Heart left ventricle (tissue), 16 donors: ENCODE data around the gene ERMAP. TPM values are rescaled to one million over a fixed set of nuclear protein-coding genes. Genes with fewer than 3 reads are reported as not detected.

Source experiments
- ATAC-seq, 4 donors: fragments of 200-7000 bp; cut with Tn5 transposase; one replicate each; pipeline ENCODE4 v1.9.1; 2020 to 2022; ENCODE audit warnings: moderate library complexity in 4 of 4, mild to moderate bottlenecking in 3 of 4, moderate number of reproducible peaks in 1 of 4
- DNase-seq, 5 donors: peaks; one replicate each; pipeline ENCODE4 v3.0.0-alpha.2; 2020
- H3K27ac ChIP-seq, 12 donors: fragments of 200-600 bp; sonication (generic) in 4 of 12; one replicate each; pipeline versions ENCODE4 v1.5.0 to v1.8.0; 2016 to 2022; ENCODE audit warnings: mild to moderate bottlenecking in 2 of 12
- H3K27me3 ChIP-seq, 9 donors: fragments of 200-600 bp; sonication (generic) in 2 of 9; one replicate each; pipeline versions ENCODE4 v1.5.1 to v1.8.0; 2016 to 2022; ENCODE audit warnings: mild to moderate bottlenecking in 3 of 9
- H3K36me3 ChIP-seq, 9 donors: fragments of 200-600 bp; sonication (generic) in 2 of 9; one replicate each; pipeline versions ENCODE4 v1.5.0 to v1.8.0; 2018 to 2022; ENCODE audit warnings: mild to moderate bottlenecking in 2 of 9
- H3K4me1 ChIP-seq, 12 donors: fragments of 200-600 bp; sonication (generic) in 4 of 12; one replicate each; pipeline versions ENCODE4 v1.5.0 to v1.8.0; 2016 to 2022; ENCODE audit warnings: mild to moderate bottlenecking in 3 of 12
- H3K4me3 ChIP-seq, 12 donors: fragments of 200-600 bp; sonication (generic) in 4 of 12; one replicate each; pipeline versions ENCODE4 v1.5.0 to v1.8.0; 2017 to 2022; ENCODE audit warnings: mild to moderate bottlenecking in 9 of 12, moderate library complexity in 4 of 12
- H3K9me3 ChIP-seq, 12 donors: fragments of 200-600 bp; sonication (generic) in 4 of 12; one replicate each; pipeline versions ENCODE4 v1.5.0 to v1.8.0; 2016 to 2022; ENCODE audit warnings: mild to moderate bottlenecking in 1 of 12
- POLR2A ChIP-seq, 2 donors: fragments of 450-650 bp; IDR thresholded peaks; one replicate each; pipeline ENCODE4 v1.6.1; 2017; ENCODE audit warnings: antibody characterized with exemption in 2 of 2, mild to moderate bottlenecking in 2 of 2, moderate library complexity in 2 of 2
- WGBS, 4 donors: extraction: QIAGEN DNeasy Blood & Tissue Kit in 2 of 4; methylation state at CpG; one replicate each; pipeline versions ENCODE4 v1.1.5 to v1.1.7; 2013 to 2018; 5-methylcytosine and 5-hydroxymethylcytosine counted together
- intact Hi-C, 10 donors: fragments of 100-400 bp; cut with DNase I; formaldehyde crosslinking; loops; one replicate each; pipeline versions ENCODE4 v1.11.1 to v1.14.2; 2022
- polyA plus RNA-seq, 2 donors: library from polyadenylated mRNA; stranded (reverse); fragments of 200-250 nt; gene quantifications; one replicate each; pipeline ENCODE4 v1.2.3, GENCODE V29; 2013
- total RNA-seq, 9 donors: library from RNA; depleted of rRNA in 2 of 9; stranded (reverse); fragments of >200 nt in 2 of 9; fragmentation: NEBNext Ultra II Directional in 3 of 9; extraction: Animal tissue kit (Norgen Biotek cat#: 25700) in 3 of 9; gene quantifications; one replicate each; pipeline versions ENCODE4 v1.1.0 to v1.2.4, GENCODE V29; 2016 to 2023
- TF ChIP-seq, protein P1 (sequence below), 12 donors: fragments of 200-600 bp; sonication (generic) in 4 of 12; IDR thresholded peaks; one replicate each; pipeline versions ENCODE4 v1.5.0 to v1.8.0; 2018 to 2022; ENCODE audit warnings: antibody characterized with exemption in 12 of 12, mild to moderate bottlenecking in 5 of 12
- donor health status: ischemic (EF 13 %, LVEDD 7.1; RV severe dilation, severe dysfunction).
- donor health status: healthy with polysubstance abuse.
- donor health status: DM: no; HTN: yes; CAD: no.
- donor health status: DM: no; HTN: no; CAD: no.
- donor health status: ischemic (EF 25% LVEDD 6.9; RV normal size, moderate dysfunction).
- donor health status: ischemic (EF 25% LVEDD 5.7; RV mildly dilated, moderate dysfunction).
- donor health status: healthy.
- donor health status: DM: yes; HTN: yes; CAD: no.
- donor health status: ischemic (EF 35%, LVEDD 5.7; RV mildly dilated, moderate dysfunction).
- donor health status: nonischemic (EF 11% LVEDD 7.7; RV severe dilation, severe dysfunction).
- donor health status: DM: yes; HTN: yes; CAD: no.
- donor health status: PGD.
- donor health status: ischemic (EF 29% LVEDD 5.4; RV normal size, mild dysfunction).
- donor health status: nonischemic (EF 23%, LVEDD 6.1; RV moderate dilation, normal function).

Gene ERMAP
- total and polyA plus RNA-seq, 11 donors: 2.2 to 8.2 (median 4.6) TPM

DNA sequence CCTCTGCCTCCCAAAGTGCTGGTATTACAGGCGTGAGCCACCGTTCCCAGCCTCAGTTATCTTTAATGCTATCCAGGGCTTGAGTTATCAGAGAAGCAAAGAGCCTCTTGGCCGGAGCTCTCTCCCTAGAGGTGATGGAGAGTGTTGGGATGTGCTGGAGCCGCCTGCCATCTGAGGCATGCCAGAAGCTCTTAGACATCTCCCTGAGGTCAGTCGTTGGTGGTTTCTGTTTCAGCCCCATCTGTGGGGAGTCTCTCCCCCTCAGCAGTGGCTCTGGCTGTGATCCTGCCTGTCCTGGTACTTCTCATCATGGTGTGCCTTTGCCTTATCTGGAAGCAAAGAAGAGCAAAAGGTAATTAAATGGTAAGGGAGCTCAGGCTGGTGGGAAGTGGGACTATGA, 17.9 kb downstream of the ERMAP start:
- DNase-seq (no peak), ATAC-seq (no peak)
- Histone ChIP-seq H3K36me3 (peaks cover 0 to 28% (median 6%) of the 10 kb centered on the region in 9 donors), H3K9me3 (no peaks in the 10 kb centered on the region), H3K27me3 (no peaks in the 10 kb centered on the region), H3K4me1 (peaks cover 0 to 9% (median 0%) of the 10 kb centered on the region in 12 donors), H3K4me3 (no peak overlapping the region), H3K27ac (no peak overlapping the region)
- 68 to 77% (median 72%) methylated on average over 5 of the region's 5 CpGs for WGBS, 4 donors
- intact Hi-C loops: no loop called here
- TF ChIP-seq, protein P1, sequence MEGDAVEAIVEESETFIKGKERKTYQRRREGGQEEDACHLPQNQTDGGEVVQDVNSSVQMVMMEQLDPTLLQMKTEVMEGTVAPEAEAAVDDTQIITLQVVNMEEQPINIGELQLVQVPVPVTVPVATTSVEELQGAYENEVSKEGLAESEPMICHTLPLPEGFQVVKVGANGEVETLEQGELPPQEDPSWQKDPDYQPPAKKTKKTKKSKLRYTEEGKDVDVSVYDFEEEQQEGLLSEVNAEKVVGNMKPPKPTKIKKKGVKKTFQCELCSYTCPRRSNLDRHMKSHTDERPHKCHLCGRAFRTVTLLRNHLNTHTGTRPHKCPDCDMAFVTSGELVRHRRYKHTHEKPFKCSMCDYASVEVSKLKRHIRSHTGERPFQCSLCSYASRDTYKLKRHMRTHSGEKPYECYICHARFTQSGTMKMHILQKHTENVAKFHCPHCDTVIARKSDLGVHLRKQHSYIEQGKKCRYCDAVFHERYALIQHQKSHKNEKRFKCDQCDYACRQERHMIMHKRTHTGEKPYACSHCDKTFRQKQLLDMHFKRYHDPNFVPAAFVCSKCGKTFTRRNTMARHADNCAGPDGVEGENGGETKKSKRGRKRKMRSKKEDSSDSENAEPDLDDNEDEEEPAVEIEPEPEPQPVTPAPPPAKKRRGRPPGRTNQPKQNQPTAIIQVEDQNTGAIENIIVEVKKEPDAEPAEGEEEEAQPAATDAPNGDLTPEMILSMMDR (IDR thresholded peaks at IDR 0.05): no peak
- TF ChIP-seq POLR2A (IDR thresholded peaks at IDR 0.05): no peak

DNA sequence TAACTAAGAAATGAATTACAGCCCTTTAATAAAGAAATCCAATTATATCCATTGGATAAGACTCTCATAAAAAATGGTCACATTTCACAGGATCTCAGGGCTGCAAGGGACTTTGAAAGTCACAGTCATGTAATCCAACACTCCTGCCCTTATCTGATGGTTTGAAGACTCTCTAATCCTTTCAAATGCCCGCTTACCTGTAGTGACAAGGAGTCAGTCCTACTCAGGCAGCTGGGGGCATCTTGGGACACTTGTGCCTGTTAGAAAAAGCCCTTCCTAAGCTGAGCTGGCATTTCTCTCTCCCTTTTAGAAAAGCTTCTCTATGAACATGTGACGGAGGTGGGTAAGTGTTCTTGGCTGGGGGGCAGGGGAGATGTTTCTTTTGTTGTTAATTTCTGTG, 18.5 kb downstream of the ERMAP start:
- Histone ChIP-seq H3K27me3 (no peaks in the 10 kb centered on the region), H3K4me1 (peaks cover 0 to 9% (median 0%) of the 10 kb centered on the region in 12 donors), H3K4me3 (no peak overlapping the region), H3K9me3 (no peaks in the 10 kb centered on the region), H3K36me3 (peaks cover 0 to 22% (median 6%) of the 10 kb centered on the region in 9 donors), H3K27ac (no peak overlapping the region)
- intact Hi-C loops: no loop called here
- DNase-seq (no peak), ATAC-seq (no peak)
- WGBS, 4 donors: 97 to 100% (median 98%) methylated on average over 2 of the region's 2 CpGs
- no peak for TF ChIP-seq POLR2A (IDR thresholded peaks at IDR 0.05)
- TF ChIP-seq, protein P1 (IDR thresholded peaks at IDR 0.05): no peak

DNA sequence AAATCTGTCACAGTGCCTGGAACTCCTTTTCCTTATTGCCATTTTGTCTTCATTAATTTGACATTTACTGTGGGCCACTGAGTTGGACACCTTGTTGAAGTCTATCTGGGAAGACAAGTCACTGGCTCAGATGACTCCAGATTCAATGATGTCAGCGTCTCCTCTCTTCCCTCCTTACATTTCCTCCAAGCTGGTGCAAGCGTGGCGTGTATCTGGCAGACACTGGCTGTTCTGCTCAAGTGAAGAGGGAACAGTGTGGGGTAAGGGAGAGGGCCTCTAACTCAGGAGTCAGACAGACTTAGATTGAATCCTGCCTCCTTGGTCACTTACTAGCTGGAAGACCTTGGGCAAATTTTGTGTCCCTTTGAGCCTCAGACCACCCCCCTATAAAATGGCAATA, 20.8 kb downstream of the ERMAP start:
- no peaks in the 10 kb centered on the region for H3K27me3 ChIP-seq
- WGBS, 4 donors: 45 to 77% (median 65%) methylated on average over 3 of the region's 3 CpGs
- H3K4me1 ChIP-seq: peaks cover 0 to 9% (median 0%) of the 10 kb centered on the region in 12 donors
- ATAC-seq (peak in 1 of 4 donors; percentile 53), DNase-seq (no peak)
- H3K9me3 ChIP-seq: no peaks in the 10 kb centered on the region
- H3K4me3 ChIP-seq: no peak overlapping the region
- intact Hi-C loops: no loop called here
- peaks cover 0 to 21% (median 6%) of the 10 kb centered on the region in 9 donors for H3K36me3 ChIP-seq
- no peak overlapping the region for H3K27ac ChIP-seq
- TF ChIP-seq POLR2A (IDR thresholded peaks at IDR 0.05): no peak
- TF ChIP-seq, protein P1 (IDR thresholded peaks at IDR 0.05): no peak

DNA sequence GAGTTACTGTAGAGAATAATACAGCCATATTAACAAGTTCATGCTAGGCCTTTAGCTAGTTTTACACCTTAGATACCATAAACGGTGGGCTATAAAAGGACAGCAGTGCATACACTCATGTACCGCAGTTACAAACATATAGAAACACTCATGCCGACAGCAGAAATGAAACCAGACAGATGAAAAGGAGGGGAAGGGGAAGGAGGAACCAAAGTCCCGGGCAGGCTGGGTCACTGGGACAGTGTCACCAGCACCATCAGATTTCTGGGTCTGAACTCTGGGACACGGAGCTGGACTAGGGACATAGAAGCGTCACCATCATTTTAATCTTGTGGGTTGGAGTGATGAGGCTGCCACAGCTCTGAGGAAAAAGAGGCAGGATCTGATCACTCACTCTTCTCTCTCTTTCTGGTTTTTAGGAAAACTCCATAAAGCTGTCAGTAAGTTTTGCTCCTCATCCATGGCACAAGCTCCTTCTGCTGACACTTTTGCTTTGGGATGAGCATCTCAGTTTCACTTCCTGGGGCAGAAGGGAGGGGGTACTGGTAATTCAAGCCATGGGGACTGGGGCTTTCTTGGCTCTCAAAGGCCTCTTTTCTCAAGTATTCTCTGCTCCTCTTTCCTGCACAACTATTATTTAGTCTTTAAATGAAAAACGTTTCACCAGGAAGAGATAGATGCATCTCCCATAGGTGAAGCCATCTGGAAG, 21.7 kb downstream of the ERMAP start:
- H3K36me3 ChIP-seq: peaks cover 0 to 23% (median 11%) of the 10 kb centered on the region in 9 donors
- DNase-seq (no peak), ATAC-seq (peak in 1 of 4 donors; percentile 24)
- no peaks in the 10 kb centered on the region for H3K9me3 ChIP-seq
- intact Hi-C loops: no loop called here
- H3K4me1 ChIP-seq: peaks cover 0 to 9% (median 0%) of the 10 kb centered on the region in 12 donors
- H3K27ac ChIP-seq: peak overlapping the region in 1 of 12 donors; percentile 44
- no peaks in the 10 kb centered on the region for H3K27me3 ChIP-seq
- TF ChIP-seq, protein P1 (IDR thresholded peaks at IDR 0.05): no peak
- no peak for TF ChIP-seq POLR2A (IDR thresholded peaks at IDR 0.05)
- H3K4me3 ChIP-seq: no peak overlapping the region
- WGBS, 4 donors: 82 to 88% (median 85%) methylated on average over 7 of the region's 7 CpGs
